Activated CD4-positive, alpha-beta T cell treated with anti-CD3 and anti-CD28 coated beads for 36 hours (primary cell): ENCODE data around the gene PLEKHG4. TPM values are rescaled to one million over a fixed set of nuclear protein-coding genes. Genes with fewer than 3 reads are reported as not detected.
A peak's percentile ranks its signal among the peaks of the same experiment; 100 is the strongest.

Experiments used
- ATAC-seq: fragments of 200-7000 bp; cut with Tn5 transposase; one replicate; pipeline ENCODE4 v1.10.0; 2021; ENCODE audit warnings: mild to moderate bottlenecking, moderate library complexity
- CTCF ChIA-PET: fragments of 350-600 bp; sonication (Branson Sonifier 250); formaldehyde crosslinking; loops from one replicate; lab custom pipeline; 2021; ENCODE audit warnings: antibody characterized with exemption; lab: Charles Lee
- POLR2A ChIA-PET: fragments of 350-600 bp; sonication (Branson Sonifier 250); formaldehyde crosslinking; loops from one replicate; lab custom pipeline; 2021; ENCODE audit warnings: antibody characterized with exemption, inconsistent platforms; lab: Charles Lee
- DNase-seq: peaks from one replicate; pipeline ENCODE4 v3.0.0-alpha.2; 2020
- H3K27ac Mint-ChIP-seq: one replicate; pipeline ENCODE4 v1.8.0; 2021; ENCODE audit warnings: mixed read lengths
- H3K27me3 Mint-ChIP-seq: one replicate; pipeline ENCODE4 v1.8.0; 2021; ENCODE audit warnings: mixed read lengths
- H3K36me3 Mint-ChIP-seq: one replicate; pipeline ENCODE4 v1.8.0; 2021; ENCODE audit warnings: low read depth, mixed read lengths
- H3K4me1 Mint-ChIP-seq: one replicate; pipeline ENCODE4 v1.8.0; 2021; ENCODE audit warnings: mixed read lengths
- H3K4me3 Mint-ChIP-seq: one replicate; pipeline ENCODE4 v1.8.0; 2021; ENCODE audit warnings: mild to moderate bottlenecking, moderate library complexity, mixed read lengths
- H3K9me3 Mint-ChIP-seq: one replicate; pipeline ENCODE4 v1.8.0; 2021; ENCODE audit warnings: low read depth, mixed read lengths
- intact Hi-C, 2 experiments: fragments of 100-400 bp; cut with DNase I in 1 of 2; cut with micrococcal nuclease in 1 of 2; formaldehyde crosslinking; loops; one replicate each; pipeline versions ENCODE4 v1.14.2 to v1.15.1; 2022 to 2024; cut with DNase I, micrococcal nuclease
- total RNA-seq, 2 experiments: library from RNA; stranded (reverse); gene quantifications; one replicate each; pipeline ENCODE4 v1.2.3, GENCODE V29; 2021

Gene PLEKHG4
- total RNA-seq, 2 experiments from 2014 or later, result 21.1 to 23.1 TPM

GRCh38 chr16:67287960-67288359 lies 8.6 kb downstream of the PLEKHG4 start:
- ChIA-PET CTCF (interaction anchor here (0.6 kb wide), 1 partner anchor 51 kb away, joined by 3 read pairs; no protein-coding TSS in a partner anchor), POLR2A (no interaction called here)
- H3K9me3 Mint-ChIP-seq, result no peaks in the 10 kb centered on the region
- peaks cover 2% of the 10 kb centered on the region for H3K36me3 Mint-ChIP-seq
- ATAC-seq, result no peak
- H3K4me3 Mint-ChIP-seq, result no peak overlapping the region
- H3K27ac Mint-ChIP-seq, result no peak overlapping the region
- H3K4me1 Mint-ChIP-seq, result no peaks in the 10 kb centered on the region
- intact Hi-C loops, result no loop called here
- DNase-seq, result no peak
- H3K27me3 Mint-ChIP-seq, result no peaks in the 10 kb centered on the region

- H3K36me3 Mint-ChIP-seq, result peaks cover 2% of the 10 kb centered on the region
- ChIA-PET POLR2A (no interaction called here), CTCF (no interaction called here)
- H3K4me3 Mint-ChIP-seq, result no peak overlapping the region
- no peaks in the 10 kb centered on the region for H3K27me3 Mint-ChIP-seq
- intact Hi-C loops, result no loop called here
- H3K4me1 Mint-ChIP-seq, result no peaks in the 10 kb centered on the region
- ATAC-seq (no peak), DNase-seq (no peak)
- no peaks in the 10 kb centered on the region for H3K9me3 Mint-ChIP-seq
- no peak overlapping the region for H3K27ac Mint-ChIP-seq
These were observed 12.1 kb downstream of the PLEKHG4 start for GRCh38 chr16:67291461-67291860.

GRCh38 chr16:67294171-67294757 lies 14.9 kb downstream of the PLEKHG4 start:
- Mint-ChIP-seq H3K36me3 (no peaks in the 10 kb centered on the region), H3K27ac (no peak overlapping the region), H3K4me1 (no peaks in the 10 kb centered on the region), H3K27me3 (peaks cover 2% of the 10 kb centered on the region), H3K9me3 (no peaks in the 10 kb centered on the region), H3K4me3 (no peak overlapping the region)
- intact Hi-C loops, result no loop called here
- DNase-seq (no peak), ATAC-seq (no peak)
- ChIA-PET CTCF (interaction anchor here (0.6 to 1.0 kb wide), 5 partner anchors 17 to 101 kb away, joined by 3 read pairs; partner anchors contain the start of genes KCTD19 and LRRC36), POLR2A (interaction anchor here (0.5 kb wide), 1 partner anchor 250 kb away, joined by 3 read pairs; no protein-coding TSS in a partner anchor)

GRCh38 chr16:67294938-67295361 lies 15.6 kb downstream of the PLEKHG4 start:
- intact Hi-C loops, result no loop called here
- no peak for DNase-seq
- CTCF ChIA-PET, result interaction anchor here (0.6 to 1.0 kb wide), 4 partner anchors 31 to 101 kb away, joined by 3 read pairs; partner anchors contain the start of genes KCTD19 and LRRC36
- H3K9me3 Mint-ChIP-seq, result no peaks in the 10 kb centered on the region
- POLR2A ChIA-PET, result interaction anchor here (0.5 kb wide), 1 partner anchor 251 kb away, joined by 3 read pairs; no protein-coding TSS in a partner anchor
- ATAC-seq, result no peak
- no peaks in the 10 kb centered on the region for H3K36me3 Mint-ChIP-seq
- H3K4me3 Mint-ChIP-seq, result no peak overlapping the region
- no peak overlapping the region for H3K27ac Mint-ChIP-seq
- H3K4me1 Mint-ChIP-seq, result no peaks in the 10 kb centered on the region
- H3K27me3 Mint-ChIP-seq, result peaks cover 2% of the 10 kb centered on the region

GRCh38 chr16:67296420-67296819 lies 17.1 kb downstream of the PLEKHG4 start:
- CTCF ChIA-PET, result interaction anchor here (0.6 to 1.3 kb wide), 8 partner anchors 13 to 488 kb away, joined by 3 to 4 read pairs (median 3); no protein-coding TSS in a partner anchor
- intact Hi-C loops, result no loop called here
- H3K4me3 Mint-ChIP-seq, result no peak overlapping the region
- peaks cover 5% of the 10 kb centered on the region for H3K27me3 Mint-ChIP-seq
- no peak overlapping the region for H3K27ac Mint-ChIP-seq
- DNase-seq, result no peak
- H3K36me3 Mint-ChIP-seq, result no peaks in the 10 kb centered on the region
- ATAC-seq, result no peak
- H3K9me3 Mint-ChIP-seq, result no peaks in the 10 kb centered on the region
- H3K4me1 Mint-ChIP-seq, result no peaks in the 10 kb centered on the region
- POLR2A ChIA-PET, result no interaction called here

GRCh38 chr16:67298277-67298676 lies 18.9 kb downstream of the PLEKHG4 start:
- no peaks in the 10 kb centered on the region for H3K36me3 Mint-ChIP-seq
- H3K27me3 Mint-ChIP-seq, result peaks cover 5% of the 10 kb centered on the region
- intact Hi-C loops, result no loop called here
- CTCF ChIA-PET, result interaction anchor here (1.0 kb wide), 1 partner anchor 20 kb away, joined by 3 read pairs; no protein-coding TSS in a partner anchor
- H3K9me3 Mint-ChIP-seq, result no peaks in the 10 kb centered on the region
- no peak overlapping the region for H3K4me3 Mint-ChIP-seq
- no peaks in the 10 kb centered on the region for H3K4me1 Mint-ChIP-seq
- POLR2A ChIA-PET, result no interaction called here
- ATAC-seq (no peak), DNase-seq (no peak)
- no peak overlapping the region for H3K27ac Mint-ChIP-seq

- Mint-ChIP-seq H3K27me3 (peaks cover 5% of the 10 kb centered on the region), H3K4me1 (peaks cover 2% of the 10 kb centered on the region), H3K36me3 (no peaks in the 10 kb centered on the region), H3K9me3 (no peaks in the 10 kb centered on the region), H3K27ac (no peak overlapping the region), H3K4me3 (no peak overlapping the region)
- no peak for ATAC-seq
- POLR2A ChIA-PET, result no interaction called here
- DNase-seq, result no peak
- intact Hi-C loops, result no loop called here
- CTCF ChIA-PET, result no interaction called here
These were observed 19.9 kb downstream of the PLEKHG4 start for GRCh38 chr16:67299269-67299668.

- ATAC-seq (no peak), DNase-seq (no peak)
- CTCF ChIA-PET, result interaction anchor here (0.6 to 1.1 kb wide), 3 partner anchors 9 to 339 kb away, joined by 3 to 5 read pairs (median 3); no protein-coding TSS in a partner anchor
- Mint-ChIP-seq H3K4me3 (no peak overlapping the region), H3K27me3 (peaks cover 6% of the 10 kb centered on the region), H3K36me3 (no peaks in the 10 kb centered on the region), H3K27ac (peak overlapping the region; percentile 5), H3K9me3 (no peaks in the 10 kb centered on the region), H3K4me1 (peaks cover 2% of the 10 kb centered on the region)
- intact Hi-C loops, result no loop called here
- POLR2A ChIA-PET, result no interaction called here
These were observed 21.9 kb downstream of the PLEKHG4 start for GRCh38 chr16:67301080-67301782.

- Mint-ChIP-seq H3K27me3 (peaks cover 6% of the 10 kb centered on the region), H3K4me3 (no peak overlapping the region), H3K9me3 (no peaks in the 10 kb centered on the region), H3K4me1 (peaks cover 2% of the 10 kb centered on the region), H3K36me3 (no peaks in the 10 kb centered on the region), H3K27ac (no peak overlapping the region)
- ChIA-PET CTCF (interaction anchor here (0.7 to 1.1 kb wide), 3 partner anchors 8 to 340 kb away, joined by 3 read pairs; no protein-coding TSS in a partner anchor), POLR2A (no interaction called here)
- ATAC-seq (no peak), DNase-seq (no peak)
- intact Hi-C loops, result no loop called here
These were observed 22.7 kb downstream of the PLEKHG4 start for GRCh38 chr16:67302076-67302475.

- peaks cover 2% of the 10 kb centered on the region for H3K4me1 Mint-ChIP-seq
- H3K4me3 Mint-ChIP-seq, result no peak overlapping the region
- no peak for DNase-seq
- peak; percentile 72 for ATAC-seq
- no peaks in the 10 kb centered on the region for H3K36me3 Mint-ChIP-seq
- no peak overlapping the region for H3K27ac Mint-ChIP-seq
- intact Hi-C loops, result no loop called here
- ChIA-PET POLR2A (no interaction called here), CTCF (interaction anchor here (0.7 kb wide), 1 partner anchor 145 kb away, joined by 3 read pairs; no protein-coding TSS in a partner anchor)
- H3K9me3 Mint-ChIP-seq, result no peaks in the 10 kb centered on the region
- peaks cover 6% of the 10 kb centered on the region for H3K27me3 Mint-ChIP-seq
These were observed 23.6 kb downstream of the PLEKHG4 start for GRCh38 chr16:67302970-67303369.

GRCh38 chr16:67304020-67304419 lies 24.7 kb downstream of the PLEKHG4 start:
- peaks cover 5% of the 10 kb centered on the region for H3K27me3 Mint-ChIP-seq
- POLR2A ChIA-PET, result no interaction called here
- CTCF ChIA-PET, result no interaction called here
- H3K9me3 Mint-ChIP-seq, result no peaks in the 10 kb centered on the region
- H3K4me3 Mint-ChIP-seq, result no peak overlapping the region
- intact Hi-C loops, result no loop called here
- ATAC-seq (no peak), DNase-seq (no peak)
- no peak overlapping the region for H3K27ac Mint-ChIP-seq
- no peaks in the 10 kb centered on the region for H3K36me3 Mint-ChIP-seq
- H3K4me1 Mint-ChIP-seq, result peaks cover 6% of the 10 kb centered on the region
